Skeletal muscle tissue (tissue), 2 donors: ENCODE measurements around the gene SHCBP1. TPM values are rescaled to one million over a fixed set of nuclear protein-coding genes. Genes with fewer than 3 reads are reported as not detected.

Experiments
- small RNA-seq: library from RNA; depleted of rRNA; stranded (forward); fragments of <200 nt; gene quantifications from one replicate; pipeline ENCODE3, GENCODE V24; 2014
- total RNA-seq: library from RNA; depleted of rRNA; stranded (reverse); fragments of >200 nt; gene quantifications from one replicate; pipeline ENCODE4 v1.2.3, GENCODE V29; 2014

Gene SHCBP1
- total RNA-seq, 1 donor from 2014 or later = 8.9 TPM

Small RNAs within 50 kb of the gene (small RNA-seq; reads per million reads assigned to genes)
- gene RNU6-845P = not detected

Other genes starting within 250 kb of the SHCBP1 start
- 107 TPM for gene VPS35, start 67.8 kb upstream of the SHCBP1 start, total RNA-seq
- 3.1 TPM for gene ORC6, start 68.3 kb upstream of the SHCBP1 start, total RNA-seq
- 13.6 TPM for gene MYLK3, start 127.0 kb upstream of the SHCBP1 start, total RNA-seq
- 11.0 TPM for gene C16orf87, start 209.8 kb upstream of the SHCBP1 start, total RNA-seq